GM19395 (cell line): Measurements from ENCODE around the gene PSMC1.

Source experiments
- ATAC-seq: cut with Tn5 transposase; IDR thresholded peaks from one replicate; pipeline ENCODE4 v1.9.1; 2021; ENCODE audit warnings: mild to moderate bottlenecking, moderate library complexity; ENCODE audit not compliant: unreplicated experiment

Gene PSMC1

DNA sequence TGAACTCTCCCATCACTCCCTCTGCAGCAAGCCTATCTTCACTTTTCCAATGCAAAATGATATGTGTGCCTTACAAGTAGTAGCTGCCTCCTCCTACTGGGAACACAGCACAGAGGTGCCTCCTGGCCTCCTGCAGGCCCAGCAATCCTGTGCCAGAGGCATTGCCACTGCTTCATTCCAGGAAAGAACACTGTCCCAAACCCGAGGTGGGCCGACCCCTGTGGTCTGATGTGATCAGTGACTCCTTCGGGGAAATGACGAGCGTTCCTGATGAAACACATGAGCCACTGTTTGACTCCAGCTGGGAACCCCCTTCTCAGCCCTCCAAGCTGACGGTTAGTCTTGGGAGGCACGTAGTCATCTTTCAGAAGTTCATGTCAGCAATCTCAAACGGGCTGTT, 19.5 kb downstream of the PSMC1 start:
- no peak for ATAC-seq

DNA sequence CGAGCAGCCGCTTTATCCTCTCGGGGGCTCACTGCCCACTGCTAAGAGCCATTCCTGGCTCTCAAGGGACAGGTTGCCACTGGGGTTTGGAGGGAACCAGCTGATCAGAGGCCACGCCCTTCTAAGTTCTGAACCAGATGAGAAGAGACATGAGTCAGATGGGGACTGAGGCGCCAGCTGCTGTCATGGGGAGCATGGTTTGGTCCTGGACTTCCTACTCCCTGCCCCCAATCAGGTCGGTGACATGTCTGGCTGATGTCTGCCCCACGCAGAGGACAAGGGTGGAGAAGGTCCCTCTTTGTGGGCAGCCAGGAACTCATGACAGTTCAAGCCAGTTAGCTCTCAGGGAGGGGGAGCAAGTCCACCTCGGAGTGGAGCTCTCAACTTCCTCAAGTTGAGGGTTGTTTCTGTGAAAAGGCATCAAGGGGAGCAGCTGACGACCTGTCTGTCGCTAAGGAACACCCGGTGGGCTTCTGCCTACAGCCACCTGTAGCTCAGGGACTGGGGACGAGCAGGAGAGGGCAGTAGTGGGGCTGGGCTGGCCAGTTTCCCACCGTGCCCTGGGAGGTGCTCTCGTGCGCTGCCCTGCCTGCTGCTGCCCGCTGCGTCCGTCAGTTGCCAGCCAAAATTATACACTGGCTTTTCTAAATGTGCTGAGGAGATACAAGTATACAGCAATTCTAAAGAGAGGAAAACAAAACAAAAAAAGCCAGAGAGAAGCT, 20.5 kb downstream of the PSMC1 start:
- ATAC-seq: no peak

DNA sequence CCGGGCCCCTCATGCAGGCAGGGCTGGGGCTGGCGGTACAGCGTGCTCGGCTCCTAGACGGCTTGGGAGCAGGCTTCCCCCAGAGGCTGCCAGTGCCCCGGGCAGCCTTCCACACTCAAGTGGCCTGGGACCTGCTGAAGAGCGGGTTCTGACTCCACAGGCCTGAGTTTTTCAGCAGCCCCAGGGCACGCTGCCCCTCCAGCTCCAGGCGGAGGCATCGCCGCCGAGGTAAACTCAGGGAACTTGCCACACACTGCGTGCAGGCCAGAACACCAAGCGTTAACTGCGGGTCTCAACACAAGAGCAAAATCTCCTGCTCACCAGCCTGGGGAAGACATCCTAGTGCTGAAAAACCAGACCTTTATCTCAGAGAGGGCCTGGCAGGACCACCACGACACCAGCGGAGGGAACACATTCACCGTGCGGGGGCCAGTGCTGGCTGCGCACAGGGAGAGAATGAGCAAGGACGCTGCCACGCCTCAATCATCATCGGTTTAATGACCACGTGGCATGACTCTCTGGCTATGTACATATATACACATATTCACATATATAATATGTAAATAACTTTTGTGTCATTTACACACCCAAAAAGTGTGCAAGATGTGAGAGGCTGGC, 21.3 kb downstream of the PSMC1 start:
- ATAC-seq: no peak

DNA sequence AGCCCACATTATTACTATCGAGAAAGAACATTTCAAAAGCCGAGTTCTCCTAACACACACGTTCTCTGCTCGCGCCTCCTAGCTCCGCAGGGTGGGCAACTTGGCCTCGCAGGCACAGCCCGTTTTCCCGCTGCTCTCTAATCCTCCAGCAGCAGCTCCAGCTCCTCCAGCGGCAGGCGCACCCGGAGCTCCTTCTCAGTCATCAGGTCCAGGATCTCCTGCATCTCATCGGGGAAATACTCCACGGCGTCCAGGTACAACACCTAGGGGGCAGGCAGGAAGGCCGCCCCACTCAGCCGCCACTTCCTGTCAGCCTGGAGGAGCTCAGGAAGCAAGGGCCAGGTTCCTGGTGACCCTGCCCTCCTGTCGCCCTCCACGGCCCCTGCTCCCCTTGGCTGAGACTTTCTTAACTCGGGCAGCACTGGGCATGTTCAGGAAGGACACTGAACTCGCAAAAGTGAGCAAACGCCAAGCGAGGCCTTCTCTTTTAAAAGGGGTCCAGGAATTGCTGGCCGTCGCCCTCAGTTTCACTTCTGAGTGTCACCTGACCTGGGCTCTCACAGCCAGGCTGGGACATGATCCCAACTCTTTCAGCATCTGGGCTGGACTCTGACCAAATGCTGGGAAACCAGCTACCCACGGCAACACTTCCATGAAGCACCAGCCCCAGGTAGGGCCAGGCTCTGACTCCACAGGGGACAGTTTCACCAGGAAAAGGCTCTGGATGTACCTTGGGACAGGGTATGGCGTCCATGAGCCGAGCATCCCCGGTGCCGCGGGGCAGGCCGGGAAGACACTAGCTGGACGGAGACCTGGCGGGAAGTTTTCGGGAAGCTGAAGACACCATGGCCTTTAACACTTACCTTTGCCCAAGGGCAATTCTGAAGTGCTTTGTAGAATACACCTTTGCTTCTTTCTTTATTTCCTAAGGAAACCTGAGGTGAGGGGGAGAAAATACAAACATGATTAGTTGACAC, 22.1 kb downstream of the PSMC1 start:
- ATAC-seq: no peak

DNA sequence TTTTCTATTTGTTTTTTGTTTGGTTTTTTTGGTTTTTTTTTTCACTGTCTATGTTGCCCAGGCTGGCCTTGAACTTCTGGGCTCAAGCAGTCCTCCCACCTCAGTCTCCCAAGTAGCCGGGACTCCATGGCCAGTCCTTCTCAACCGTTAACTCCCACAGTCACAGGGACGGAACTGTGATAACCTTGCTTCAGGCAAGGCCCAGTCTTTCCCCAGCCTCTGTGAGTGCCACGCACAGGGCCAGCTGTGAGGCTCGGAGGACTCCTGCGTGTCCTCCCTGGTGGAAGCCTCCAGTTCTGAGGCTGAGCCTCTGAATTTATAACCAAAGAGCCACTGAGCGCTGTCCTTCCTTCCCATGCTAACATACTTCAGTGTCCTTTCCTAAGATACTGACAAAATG, 23.7 kb downstream of the PSMC1 start:
- ATAC-seq: no peak

DNA sequence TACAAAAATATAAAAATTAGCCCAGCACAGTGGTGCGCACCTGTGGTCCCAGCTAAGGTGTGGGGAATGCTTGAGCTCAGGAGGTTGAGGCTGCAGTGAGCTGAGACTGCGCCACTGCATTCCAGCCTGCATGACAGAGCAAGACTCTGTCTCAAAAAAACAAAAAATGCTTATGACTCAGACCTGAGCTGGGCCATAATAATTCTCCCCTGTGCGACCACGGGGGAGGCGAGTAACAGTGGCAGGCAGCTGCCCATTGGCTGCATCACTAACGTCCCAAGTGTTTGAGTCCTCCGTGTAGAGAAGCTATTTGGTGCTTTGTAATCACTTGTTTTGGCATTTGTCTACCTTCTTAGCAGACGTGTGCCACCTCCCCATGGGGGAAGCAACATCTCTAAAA, 24.9 kb downstream of the PSMC1 start:
- no peak for ATAC-seq

DNA sequence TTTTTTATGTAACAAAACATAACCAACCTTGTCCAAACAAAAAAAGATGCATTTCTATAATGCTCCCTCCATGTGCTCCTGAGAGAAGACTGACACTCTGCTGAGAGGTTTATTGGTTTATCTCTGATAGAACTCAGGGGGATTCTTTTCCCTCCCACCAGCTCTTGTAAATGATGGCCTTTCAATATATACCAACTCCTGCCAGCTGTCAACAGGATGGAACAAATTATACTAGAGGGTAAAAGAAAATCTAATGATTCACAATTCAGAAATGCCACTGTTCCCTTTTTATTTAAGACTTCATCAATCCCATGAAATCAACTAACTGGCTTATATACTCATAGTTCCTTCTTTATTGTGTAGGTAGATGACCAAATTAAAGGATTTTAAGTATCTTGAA, 25.4 kb downstream of the PSMC1 start:
- no peak for ATAC-seq

DNA sequence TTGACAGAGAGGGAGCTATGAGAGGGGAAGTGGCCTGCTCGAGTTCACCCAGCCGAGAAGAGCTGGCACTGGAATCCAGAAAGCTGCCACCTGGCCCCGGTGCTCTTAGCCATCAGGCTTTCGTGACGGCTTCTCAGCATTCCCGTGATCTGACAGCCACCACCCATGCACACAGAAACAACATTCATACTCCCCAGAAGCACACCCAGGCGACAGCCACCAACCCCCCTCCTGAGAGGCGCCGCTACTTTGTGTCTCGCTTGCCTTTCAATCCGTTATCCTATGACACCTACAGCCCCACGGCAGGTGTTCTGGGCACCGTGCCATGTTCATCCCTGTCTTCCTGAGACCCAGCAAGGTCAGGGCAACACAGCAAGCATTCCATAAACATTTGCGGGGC, 31.4 kb downstream of the PSMC1 start:
- no peak for ATAC-seq

DNA sequence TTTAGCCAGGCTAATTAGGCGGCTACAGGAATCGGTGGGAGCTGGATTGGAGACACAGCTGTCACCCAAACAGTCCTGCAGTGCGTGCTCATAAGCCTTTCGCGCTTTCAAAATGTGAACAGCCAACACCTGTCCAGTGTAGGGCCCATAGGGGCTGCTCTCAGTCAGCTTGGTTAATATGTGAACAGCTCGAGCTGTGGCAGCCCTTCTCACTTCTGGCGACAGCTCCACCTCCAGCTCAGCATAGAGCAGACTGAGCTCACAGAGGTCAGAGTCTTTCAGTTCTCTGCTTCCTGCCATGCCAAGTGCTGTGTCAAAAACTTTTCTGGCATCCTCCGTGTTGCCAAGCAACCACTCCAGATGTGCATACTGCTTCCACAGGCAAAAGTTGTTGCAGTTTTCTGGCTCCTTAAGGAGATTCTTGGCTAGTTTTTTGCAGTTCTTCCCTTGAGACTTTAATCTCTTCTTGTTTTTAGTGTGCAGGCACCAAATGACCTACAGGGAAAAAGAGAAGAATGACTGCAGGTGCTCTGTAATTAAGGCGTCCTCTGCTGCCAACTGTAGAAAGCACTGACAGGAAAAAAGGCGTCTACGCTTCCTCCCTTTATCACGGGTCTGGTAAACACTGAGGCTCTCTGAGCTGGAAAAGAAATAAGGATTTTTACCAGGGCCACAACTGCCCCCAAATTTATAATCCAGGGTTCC, 32.5 kb downstream of the PSMC1 start:
- peak; percentile 99 for ATAC-seq

DNA sequence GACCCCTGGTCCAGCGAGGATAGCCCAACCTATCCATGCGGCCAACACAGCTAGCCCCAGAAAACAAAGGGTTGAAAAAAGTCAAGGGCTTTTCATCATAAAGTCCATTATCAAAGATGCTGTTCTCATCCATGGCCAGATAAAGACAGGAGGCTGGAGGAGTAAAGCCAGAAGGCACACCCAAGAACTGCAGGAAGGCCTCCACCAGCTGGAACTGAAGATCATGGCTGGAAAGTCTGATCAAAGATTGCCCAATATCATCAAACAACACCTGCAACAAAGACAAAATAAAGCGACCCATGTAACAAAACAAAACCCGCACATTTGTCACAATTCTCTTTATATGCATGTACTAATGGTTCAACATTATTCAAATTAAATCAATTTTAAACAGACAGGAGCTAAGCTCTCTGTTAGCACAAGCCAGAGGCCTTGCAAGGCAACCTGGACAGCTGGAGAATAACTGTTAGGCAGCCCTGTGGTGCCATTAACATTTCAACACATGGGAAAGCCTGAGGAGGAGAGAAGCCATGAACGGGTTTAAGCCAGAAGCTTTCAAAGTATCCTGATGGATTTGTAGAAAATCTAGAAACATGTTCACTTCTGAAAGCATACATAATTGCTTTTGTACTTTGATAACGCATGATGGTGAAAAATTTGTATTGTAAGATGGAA, 34.1 kb downstream of the PSMC1 start:
- ATAC-seq: no peak

DNA sequence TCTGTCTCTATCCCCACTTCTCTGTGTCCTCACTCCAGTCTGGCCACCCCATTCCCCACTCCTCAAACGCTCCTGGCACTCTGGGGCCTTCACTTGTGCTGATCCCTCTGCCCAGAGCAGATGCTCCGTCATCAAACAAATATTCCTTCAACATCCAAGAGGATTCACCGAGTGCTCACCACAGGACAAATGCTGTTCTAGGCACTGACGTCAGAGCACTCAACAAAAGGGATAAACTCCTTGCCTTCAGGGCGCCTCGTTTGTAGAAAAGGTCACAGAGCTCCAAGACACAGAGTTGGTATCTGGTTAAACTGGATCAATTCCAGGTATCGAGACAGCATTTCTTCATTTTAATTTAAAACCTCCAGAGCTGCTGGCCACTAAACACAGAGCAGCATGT, 35.3 kb downstream of the PSMC1 start:
- ATAC-seq: no peak

DNA sequence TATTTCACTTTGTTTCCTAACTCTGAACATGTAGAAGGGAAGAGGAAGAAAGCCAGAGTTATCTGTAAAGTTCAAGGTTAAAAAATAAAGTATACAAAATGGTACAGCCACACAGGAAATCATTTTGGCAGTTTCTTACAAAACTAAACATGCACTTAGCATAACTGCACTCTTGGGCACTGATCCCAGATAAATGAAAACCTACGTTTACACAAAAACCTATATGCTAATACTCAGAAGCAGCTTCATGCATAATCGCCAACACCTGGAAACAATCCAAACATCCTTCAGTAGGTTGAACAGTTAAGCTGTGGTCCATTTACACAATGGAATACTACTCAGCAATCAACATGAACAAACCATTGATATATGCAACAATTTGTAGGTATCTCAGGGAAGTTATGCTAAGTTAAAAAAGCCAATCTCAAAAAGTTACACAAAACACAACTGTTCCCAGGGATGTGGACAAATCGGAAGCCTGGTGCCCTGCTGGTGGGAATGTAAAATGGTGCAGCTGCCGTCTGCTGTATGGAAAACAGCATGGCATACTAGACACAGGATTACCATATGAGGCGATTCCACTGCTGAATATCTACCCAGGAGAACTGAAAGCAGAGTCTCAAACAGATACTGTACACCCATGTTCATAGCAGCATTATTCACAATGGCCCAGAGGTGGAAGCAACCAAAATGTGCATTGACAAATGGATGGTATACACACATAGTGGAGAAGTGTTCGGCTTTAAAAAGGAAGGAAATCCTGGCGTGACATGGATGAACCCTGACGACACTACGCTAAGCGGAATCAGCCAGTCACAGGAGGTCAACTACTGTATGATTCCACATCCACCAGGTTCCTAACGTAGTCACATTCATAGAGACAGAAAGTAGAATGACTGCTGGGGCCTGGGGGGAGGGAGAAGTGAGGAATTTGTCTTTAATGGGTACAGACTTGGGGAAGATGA, 37.7 kb downstream of the PSMC1 start:
- no peak for ATAC-seq

DNA sequence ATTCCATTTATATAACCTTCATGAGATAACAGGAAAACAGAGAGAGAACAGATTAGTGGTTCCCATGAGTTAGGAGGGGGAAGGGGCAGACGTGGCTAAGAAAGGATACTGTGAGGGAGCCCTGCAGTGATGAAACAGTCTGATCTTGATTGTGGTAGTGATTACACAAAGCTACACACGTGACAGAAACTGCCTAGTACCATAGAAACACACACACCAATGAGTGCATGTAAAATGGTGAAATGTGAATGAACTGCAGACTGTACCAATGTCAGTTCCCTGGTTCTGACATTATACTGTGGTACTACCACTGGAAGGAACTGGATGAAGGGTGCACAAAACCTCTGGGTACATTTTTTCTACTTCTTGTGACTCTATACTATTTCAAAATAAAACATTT, 38.5 kb downstream of the PSMC1 start:
- no peak for ATAC-seq

DNA sequence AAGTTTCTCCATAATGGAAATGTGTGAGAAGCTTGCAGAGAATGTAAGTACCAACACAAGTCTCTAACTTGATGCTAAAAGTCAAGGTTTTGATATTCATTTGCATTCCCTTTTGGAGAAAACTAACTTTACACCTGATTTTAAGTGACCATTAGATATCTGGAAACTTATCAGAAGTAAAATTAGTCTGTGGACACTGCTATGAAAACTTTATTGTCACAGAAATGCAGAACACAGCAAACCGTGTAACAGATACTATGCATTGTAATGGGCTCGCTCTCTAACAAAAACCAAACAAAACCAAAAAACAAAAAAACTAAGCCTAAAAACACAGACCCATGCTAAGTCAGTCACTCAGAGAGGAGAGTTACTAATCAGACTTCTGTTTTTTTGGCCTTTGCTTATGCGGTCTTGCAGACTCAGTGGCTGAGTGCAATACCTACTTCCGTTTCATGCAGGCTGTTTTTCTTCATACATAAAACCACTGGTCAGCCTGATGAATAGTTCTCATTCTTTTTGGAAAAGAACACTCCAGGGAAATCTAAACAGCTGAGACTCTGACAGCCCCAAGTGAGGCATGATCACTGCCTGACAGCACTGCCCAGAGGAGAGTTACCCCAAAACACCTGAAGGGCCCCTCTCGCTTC, 39.6 kb downstream of the PSMC1 start:
- ATAC-seq: no peak

DNA sequence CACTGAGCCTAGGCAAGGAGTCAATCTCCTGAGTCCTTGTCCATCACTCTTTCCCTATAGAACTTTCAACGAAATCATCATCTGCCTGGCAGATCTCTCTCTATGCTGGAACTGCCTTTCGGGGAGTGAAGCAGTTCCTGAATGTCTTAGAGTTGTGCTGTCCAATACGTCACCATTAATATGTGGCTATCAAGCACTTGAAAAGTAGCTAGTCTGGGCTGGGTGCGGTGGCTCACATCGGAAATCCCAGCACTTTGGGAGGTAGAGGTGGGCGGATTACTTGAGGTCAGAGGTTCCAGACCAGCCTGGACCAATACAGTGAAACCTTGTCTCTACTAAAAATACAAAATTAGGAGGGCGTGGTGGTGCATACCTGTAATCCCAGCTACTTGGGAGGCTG, 40.3 kb downstream of the PSMC1 start:
- ATAC-seq: no peak

DNA sequence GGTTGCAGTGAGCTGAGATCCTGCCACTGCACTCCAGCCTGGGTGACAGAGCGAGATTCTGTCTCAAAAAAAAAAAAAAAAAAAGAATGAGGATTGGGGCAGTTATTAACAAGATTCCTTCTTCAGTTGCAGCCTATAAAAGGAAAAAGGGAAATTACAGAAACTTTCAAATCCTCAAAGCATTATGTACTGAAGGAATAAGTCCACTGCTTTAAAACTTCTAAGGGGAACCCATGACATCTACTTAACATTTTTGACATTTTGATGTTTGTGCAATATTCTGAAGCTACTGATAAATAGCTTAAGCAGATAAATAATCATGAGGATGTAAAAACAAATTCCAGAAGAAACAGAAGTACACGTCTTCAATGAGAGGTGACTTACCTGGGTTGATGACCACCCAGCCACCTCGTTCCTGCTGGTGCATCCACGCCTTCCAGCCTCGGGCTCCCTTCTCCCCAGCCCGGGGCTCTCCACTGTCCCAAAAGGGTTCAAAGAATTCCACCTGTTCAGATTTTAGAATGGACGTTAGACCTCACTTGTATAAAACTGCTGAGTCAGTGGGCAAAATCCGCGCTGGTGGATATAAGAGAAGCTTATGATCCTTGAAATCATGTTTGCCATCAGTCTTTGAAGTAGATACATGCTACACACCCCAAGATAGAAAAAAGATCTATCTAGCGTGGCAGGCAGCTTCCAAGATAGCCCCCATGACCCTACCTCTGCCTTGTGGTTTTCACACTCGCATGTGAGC, 41.7 kb downstream of the PSMC1 start:
- ATAC-seq: no peak

DNA sequence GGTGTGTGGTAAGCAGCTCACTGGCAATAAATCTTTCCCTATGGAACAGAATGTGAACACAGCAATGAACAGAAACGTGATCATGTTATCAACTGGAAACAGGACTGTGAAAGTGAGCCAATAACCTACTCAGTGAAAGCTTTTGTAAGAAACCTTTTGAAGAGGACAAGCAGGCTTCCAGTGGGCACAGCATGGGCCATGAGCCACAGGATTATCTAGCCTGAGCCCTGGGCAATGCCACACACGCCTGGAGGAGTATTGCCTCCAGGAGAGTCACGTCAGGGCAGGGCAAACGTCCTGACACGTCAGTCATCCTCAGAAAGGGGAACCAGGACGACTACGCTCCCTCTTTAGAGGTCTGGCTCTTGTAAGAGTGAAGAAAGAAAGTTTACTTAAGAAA, 43.1 kb downstream of the PSMC1 start:
- ATAC-seq: no peak

DNA sequence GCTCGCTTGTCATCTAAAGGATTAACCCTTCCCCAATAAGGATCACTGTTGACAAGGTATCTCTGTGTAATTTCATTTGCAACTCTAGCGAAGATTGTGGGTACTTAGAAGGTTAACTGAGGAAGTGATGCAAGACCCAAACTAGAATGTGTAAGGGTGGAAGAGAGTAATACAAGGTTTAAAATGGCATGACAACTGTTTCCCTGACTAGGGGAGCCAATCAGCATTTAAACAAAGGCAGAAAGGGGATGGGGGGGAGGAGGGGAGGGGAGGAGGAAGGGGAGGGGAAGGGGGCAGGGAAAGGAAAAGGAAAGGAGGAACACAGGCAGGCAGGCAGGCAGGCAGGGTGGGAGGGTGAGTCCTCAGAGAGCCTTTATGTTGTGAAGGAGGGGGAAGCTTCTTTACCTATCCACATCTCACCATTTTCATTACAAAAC, 44.3 kb downstream of the PSMC1 start:
- no peak for ATAC-seq
